HCT116 (cell line): Measurements from ENCODE around the gene CFAP46. TPM values are rescaled to one million over a fixed set of nuclear protein-coding genes. Genes with fewer than 3 reads are reported as not detected.

Experiments
- ATAC-seq: fragments of 200-7000 bp; cut with Tn5 transposase; 2 replicates; pipeline ENCODE4 v1.9.1; 2020; ENCODE audit warnings: mild to moderate bottlenecking, moderate library complexity
- BruUV-seq: library from RNA; stranded (reverse); fragments of 400-500 nt; replicated peaks from 2 replicates; lab custom pipeline; 2021; lab: Mats Ljungman, UMichigan
- CTCF ChIA-PET: fragments of 300-600 bp; sonication (Branson Sonifier 250); formaldehyde crosslinking; loops from one replicate; lab custom pipeline; 2021; ENCODE audit warnings: antibody characterized with exemption; lab: Charles Lee
- POLR2A ChIA-PET: fragments of 300-600, 350-600 bp; sonication (Branson Sonifier 250); formaldehyde crosslinking; loops from one replicate; lab custom pipeline; 2021; ENCODE audit warnings: antibody characterized with exemption; lab: Charles Lee
- RAD21 ChIA-PET, 2 experiments: fragments of 300-600 bp; sonication (Branson Sonifier 250); formaldehyde crosslinking; loops; one replicate each; lab custom pipeline; 2023; ENCODE audit warnings: low total read pairs in 2 of 2; ENCODE audit not compliant: uncharacterized antibody in 2 of 2, unreplicated experiment in 2 of 2, low non-redundant PET in 1 of 2; lab: Charles Lee
- DNase-seq: peaks from one replicate; pipeline ENCODE4 v3.0.0-alpha.2; 2010; ENCODE audit warnings: low read depth, low spot score
- H2AFZ ChIP-seq: fragments of 200-600 bp; shearing (Covaris generic), sonication (generic); 2 replicates; pipeline ENCODE4 v1.6.1; 2017; ENCODE audit warnings: low read depth, mixed run types, mixed read lengths, antibody characterized with exemption, low read length; ENCODE audit not compliant: poor library complexity, severe bottlenecking
- H3K27ac ChIP-seq: 2 replicates; pipeline ENCODE4 v1.5.1; 2012; ENCODE audit warnings: low read depth, low read length
- H3K27me3 ChIP-seq: fragments of 200-600 bp; sonication (generic); 2 replicates; pipeline ENCODE4 v1.6.1; 2016; ENCODE audit warnings: mixed run types, low read length, mixed read lengths; ENCODE audit not compliant: insufficient read depth
- H3K36me3 ChIP-seq, 2 experiments: fragments of 200-500 bp in 1 of 2; fragments of 200-600 bp in 1 of 2; sonication (Bioruptor generic) in 1 of 2; sonication (generic) in 1 of 2; 2 replicates each; pipeline versions ENCODE4 v1.5.1 to v1.6.1; 2014 to 2016; ENCODE audit warnings: low read length in 2 of 2, inconsistent platforms in 1 of 2, mixed read lengths in 1 of 2, mixed run types in 1 of 2; ENCODE audit not compliant: insufficient read depth in 2 of 2, control insufficient read depth in 1 of 2
- H3K4me1 ChIP-seq, 2 experiments: fragments of 200-600 bp in 1 of 2; sonication (generic) in 1 of 2; 2 replicates each; pipeline versions ENCODE4 v1.5.1 to v1.6.1; 2012 to 2017; ENCODE audit warnings: low read length in 2 of 2, inconsistent platforms in 1 of 2, mild to moderate bottlenecking in 1 of 2, mixed read lengths in 1 of 2, mixed run types in 1 of 2, moderate library complexity in 1 of 2; ENCODE audit not compliant: insufficient read depth in 2 of 2, control insufficient read depth in 1 of 2
- H3K4me2 ChIP-seq: fragments of 200-600 bp; sonication (generic); 2 replicates; pipeline ENCODE4 v1.6.1; 2017; ENCODE audit warnings: mixed run types, low read length, mixed read lengths
- H3K4me3 ChIP-seq, 2 experiments: fragments of 200-600 bp in 1 of 2; sonication (generic) in 1 of 2; replicated peaks in 1 of 2; 2 replicates each; pipeline ENCODE4 v1.5.1; 2011 to 2016; ENCODE audit warnings: low read length in 2 of 2, control low read depth in 1 of 2, low read depth in 1 of 2, mild to moderate bottlenecking in 1 of 2, mixed read lengths in 1 of 2, mixed run types in 1 of 2
- H3K79me2 ChIP-seq: fragments of 200-600 bp; sonication (generic); 2 replicates; pipeline ENCODE4 v1.6.1; 2017; ENCODE audit warnings: mild to moderate bottlenecking, mixed run types, low read length, moderate library complexity, mixed read lengths; ENCODE audit not compliant: insufficient read depth
- H3K9ac ChIP-seq: fragments of 200-600 bp; sonication (generic); 2 replicates; pipeline ENCODE4 v1.6.1; 2016; ENCODE audit warnings: low read length, mixed read lengths
- H3K9me2 ChIP-seq: fragments of 200-600 bp; sonication (generic), shearing (Covaris generic); 2 replicates; pipeline ENCODE4 v1.6.1; 2017; ENCODE audit warnings: mixed run types, mild to moderate bottlenecking, moderate library complexity; ENCODE audit not compliant: insufficient read depth
- H3K9me3 ChIP-seq, 2 experiments: fragments of 200-500 bp in 1 of 2; fragments of 200-600 bp in 1 of 2; sonication (Bioruptor generic) in 1 of 2; sonication (generic) in 1 of 2; 2 replicates each; pipeline ENCODE4 v1.6.1; 2014 to 2017; ENCODE audit warnings: low read length in 2 of 2, mixed read lengths in 2 of 2, inconsistent platforms in 1 of 2, low read depth in 1 of 2, mild to moderate bottlenecking in 1 of 2, mixed run types in 1 of 2, moderate library complexity in 1 of 2; ENCODE audit not compliant: control insufficient read depth in 1 of 2, insufficient read depth in 1 of 2
- H4K20me1 ChIP-seq: fragments of 200-600 bp; sonication (generic), shearing (Covaris generic); 2 replicates; pipeline ENCODE4 v1.6.1; 2017; ENCODE audit warnings: mixed run types, mild to moderate bottlenecking, moderate library complexity; ENCODE audit not compliant: insufficient read depth
- CEBPB ChIP-seq: IDR thresholded peaks from 2 replicates; pipeline ENCODE4 v1.6.1; 2012; ENCODE audit warnings: low read depth
- EGR1 ChIP-seq: IDR thresholded peaks from 2 replicates; pipeline ENCODE4 v1.6.1; 2012; ENCODE audit warnings: low read depth
- EZH2 ChIP-seq: fragments of 200-600 bp; sonication (generic); IDR thresholded peaks from 2 replicates; pipeline ENCODE4 v1.6.1; 2017; ENCODE audit warnings: antibody characterized with exemption, mixed run types
- EZH2phosphoT487 ChIP-seq: fragments of 200-600 bp; IDR thresholded peaks from 2 replicates; pipeline ENCODE4 v1.6.1; 2018; ENCODE audit warnings: antibody characterized with exemption, borderline replicate concordance
- RAD21 ChIP-seq: IDR thresholded peaks from 2 replicates; pipeline ENCODE4 v1.6.1; 2012; ENCODE audit warnings: low read depth, mild to moderate bottlenecking
- intact Hi-C: fragments of 100-400 bp; cut with micrococcal nuclease; formaldehyde crosslinking; loops from 2 replicates; pipeline ENCODE4 v1.10.0; 2022
- total RNA-seq: library from RNA; stranded (reverse); gene quantifications from one replicate; pipeline ENCODE4 v1.2.1, GENCODE V29; 2021; ENCODE audit not compliant: unreplicated experiment

CFAP46 gene
- total RNA-seq, 1 experiment from 2014 or later, result 1.4 TPM

- no peaks in the 10 kb centered on the region for H3K27me3 ChIP-seq
Observed at GRCh38 chr10:132807621-132808049, 134.7 kb downstream of the CFAP46 start.

GRCh38 chr10:132806561-132807003 is 135.8 kb downstream of the CFAP46 start:
- BruUV-seq, result no TSS peak
- ChIA-PET RAD21 (no interaction called here), POLR2A (no interaction called here), CTCF (no interaction called here)
- no peak overlapping the region for H2AFZ ChIP-seq
- H3K36me3 ChIP-seq, result no peaks in the 10 kb centered on the region
- no peaks in the 10 kb centered on the region for H4K20me1 ChIP-seq
- H3K27ac ChIP-seq, result no peak overlapping the region
- H3K4me3 ChIP-seq, result no peak overlapping the region
- H3K9ac ChIP-seq, result no peak overlapping the region
- TF ChIP-seq RAD21, result no peak
- H3K27me3 ChIP-seq, result no peaks in the 10 kb centered on the region
- H3K9me3 ChIP-seq, result no peaks in the 10 kb centered on the region
- DNase-seq (no peak), ATAC-seq (no peak; the same call in 1 of the 2 replicates)
- H3K9me2 ChIP-seq, result no peaks in the 10 kb centered on the region
- H3K4me1 ChIP-seq, result no peaks in the 10 kb centered on the region
- H3K4me2 ChIP-seq, result no peak overlapping the region
- intact Hi-C loops, result no loop called here
- no peaks in the 10 kb centered on the region for H3K79me2 ChIP-seq

More at GRCh38 chr10:132807621-132808049, 134.7 kb downstream of the CFAP46 start:
- intact Hi-C loops, result no loop called here
- RAD21 ChIA-PET, result no interaction called here
- CTCF ChIA-PET, result no interaction called here
- no peak overlapping the region for H3K27ac ChIP-seq
- DNase-seq, result no peak
- POLR2A ChIA-PET, result no interaction called here
- TF ChIP-seq EZH2phosphoT487, result no peak
- TF ChIP-seq CEBPB, result no peak
- no peak for TF ChIP-seq EGR1
- TF ChIP-seq EZH2, result no peak
- TF ChIP-seq, all 23 proteins: peak for 0
- Histone ChIP-seq H3K4me3 (no peak overlapping the region), H4K20me1 (no peaks in the 10 kb centered on the region), H3K79me2 (no peaks in the 10 kb centered on the region), H3K36me3 (no peaks in the 10 kb centered on the region), H3K9me3 (no peaks in the 10 kb centered on the region), H3K9ac (no peak overlapping the region), H3K9me2 (no peaks in the 10 kb centered on the region), H2AFZ (no peak overlapping the region), H3K4me2 (no peak overlapping the region), H3K4me1 (no peaks in the 10 kb centered on the region)
- BruUV-seq, result no TSS peak
- no peak for ATAC-seq
